ENCODE measurements around the gene CALML6. TPM values are rescaled to one million over a fixed set of nuclear protein-coding genes. Genes with fewer than 3 reads are reported as not detected.
"Not testable (repeated sequence)": the region's sequence is repeated elsewhere in the genome, so short reads cannot be mapped to it uniquely, and the experiment has no call there.

The CALML6 gene
- total RNA-seq, 1 donor from 2014 or later = not detected

DNA sequence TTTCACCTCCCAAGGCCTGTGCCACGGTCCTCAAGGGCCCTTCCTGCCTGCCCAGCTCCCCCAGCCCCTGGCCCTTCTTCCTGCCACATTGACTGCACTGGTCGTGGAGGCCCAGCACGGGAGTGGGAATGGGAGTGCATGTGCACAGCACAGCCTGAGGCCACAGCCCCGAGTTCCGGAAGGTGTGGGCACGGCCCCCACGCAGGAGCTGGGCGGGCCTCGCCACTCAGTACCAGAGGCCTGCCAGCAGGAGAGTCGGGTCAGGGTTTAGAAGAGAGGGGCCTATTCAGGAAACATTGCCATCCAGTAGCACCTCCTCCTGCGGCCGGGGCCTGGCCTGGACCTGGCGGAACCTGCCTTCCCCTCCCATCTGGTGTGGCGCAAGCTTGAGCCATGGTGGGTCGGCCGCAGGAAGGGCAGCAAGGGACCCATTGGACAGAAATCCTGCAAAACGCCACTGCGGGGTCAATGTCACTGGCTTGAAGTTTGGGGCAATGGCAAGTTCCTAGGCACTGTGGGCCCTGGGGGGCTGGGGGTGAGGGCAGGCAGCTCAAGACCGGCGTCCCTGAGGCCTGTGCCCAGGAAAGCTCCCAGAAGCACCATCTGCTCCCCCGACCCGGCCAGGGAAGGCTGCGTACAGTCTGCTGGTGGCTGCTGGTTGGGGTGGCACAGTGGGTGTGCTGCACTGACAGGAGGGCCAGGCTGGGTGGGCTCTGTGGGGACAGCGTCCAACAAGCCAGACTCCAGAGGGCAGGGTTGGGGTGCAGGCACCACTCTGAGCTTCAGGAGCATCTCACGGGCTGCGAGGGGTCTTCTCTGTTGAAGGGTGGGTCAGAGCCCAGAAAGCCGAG, 5.8 kb downstream of the CALML6 start:
- intact Hi-C loops (cut with DNase I) = no loop called here
- ATAC-seq (ENCODE audit: poor library complexity) (no peak), DNase-seq (no peak)

DNA sequence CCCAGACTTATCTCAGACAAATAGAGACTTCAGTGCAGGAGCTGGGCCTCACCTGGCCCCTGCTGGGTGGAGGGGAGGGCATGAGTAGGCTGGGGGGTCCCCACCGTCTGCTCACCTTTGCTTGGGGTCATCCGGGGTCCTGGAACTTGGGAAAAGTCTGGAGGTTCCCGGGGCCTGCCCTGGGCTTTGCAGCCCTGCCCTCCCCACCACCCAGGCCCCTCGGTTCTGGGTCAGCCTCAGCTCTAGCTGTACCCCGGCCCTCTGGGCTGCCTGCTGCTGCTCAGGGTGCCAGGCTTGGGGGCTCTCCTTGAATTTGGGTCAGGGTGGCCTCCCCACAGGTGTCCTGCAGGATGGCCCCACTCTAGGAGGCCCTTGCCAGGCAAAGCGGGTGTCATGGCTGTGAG, 6.4 kb downstream of the CALML6 start:
- no peak for DNase-seq
- intact Hi-C loops (cut with DNase I) = no loop called here

GRCh38 chr1:1921901-1922701, 7.0 kb downstream of the CALML6 start:
- intact Hi-C loops (cut with DNase I) = no loop called here
- DNase-seq = no peak
- ATAC-seq (ENCODE audit: poor library complexity) = no peak

More for the DNA sequence above, 6.4 kb downstream of the CALML6 start:
- ATAC-seq (ENCODE audit: poor library complexity) = no peak

DNA sequence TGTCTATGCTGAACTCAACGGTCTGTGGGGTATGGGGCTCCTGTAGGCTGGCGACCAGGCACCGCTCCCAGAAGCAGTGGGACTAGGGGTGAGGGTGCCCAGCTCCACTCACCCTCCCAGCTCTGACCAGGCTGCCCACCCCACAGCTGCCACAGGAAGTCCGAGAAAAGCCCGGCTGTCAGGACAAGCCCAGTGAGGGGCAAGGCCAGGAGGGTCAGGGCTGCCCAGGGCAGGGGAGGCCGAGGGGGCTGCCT, 7.6 kb downstream of the CALML6 start:
- intact Hi-C loops (cut with DNase I) = no loop called here
- DNase-seq (no peak), ATAC-seq (ENCODE audit: poor library complexity) (no peak)

DNA sequence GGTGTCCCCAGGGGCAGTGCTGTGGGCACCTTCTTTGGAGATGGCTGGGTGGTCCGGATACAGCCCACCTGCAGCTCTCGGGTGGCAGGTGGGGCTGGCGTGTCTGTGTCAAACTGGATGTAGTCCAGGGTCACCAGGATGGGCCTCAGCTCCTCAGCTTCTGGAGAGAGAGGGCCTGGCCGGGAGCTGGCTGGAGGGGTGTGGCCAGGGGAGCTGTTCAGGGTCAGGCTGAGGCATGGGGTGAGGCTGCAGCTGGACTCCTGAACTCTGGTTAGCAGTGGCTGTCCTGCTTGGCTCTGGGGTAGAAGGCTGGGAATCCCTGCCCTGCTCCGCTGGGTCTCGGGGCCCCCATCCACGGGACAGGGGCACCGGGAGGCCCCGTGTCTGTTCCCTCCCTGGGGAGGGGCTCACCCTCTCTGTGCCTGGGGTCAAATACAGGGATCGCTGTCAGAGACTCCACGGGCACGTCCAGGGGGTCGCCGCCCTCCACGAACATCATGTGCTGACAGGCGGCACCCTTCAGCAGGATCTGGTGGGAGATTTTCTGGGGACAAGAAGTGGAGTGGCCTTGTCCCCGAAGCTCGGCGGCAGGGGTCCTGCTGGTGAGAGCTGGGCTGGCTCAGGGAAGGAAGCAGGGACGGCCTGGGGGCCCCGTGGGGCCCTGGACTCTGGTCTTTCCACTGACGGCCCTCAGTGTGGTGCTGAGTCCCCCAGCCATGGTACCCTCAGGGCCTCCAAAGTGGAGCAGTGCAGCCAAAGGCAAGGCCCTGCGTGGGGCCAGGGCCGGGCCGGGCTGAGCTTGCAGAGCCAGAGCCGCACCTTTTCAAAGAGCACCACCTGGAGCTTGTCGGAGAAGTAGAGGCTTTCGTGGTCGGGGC, 8.1 kb downstream of the CALML6 start:
- intact Hi-C loops (cut with DNase I) = no loop called here
- DNase-seq = no peak
- no peak for ATAC-seq (ENCODE audit: poor library complexity)

GRCh38 chr1:1924386-1924785, 9.3 kb downstream of the CALML6 start:
- ATAC-seq (ENCODE audit: poor library complexity) = no peak
- no peak for DNase-seq
- intact Hi-C loops (cut with DNase I) = no loop called here

DNA sequence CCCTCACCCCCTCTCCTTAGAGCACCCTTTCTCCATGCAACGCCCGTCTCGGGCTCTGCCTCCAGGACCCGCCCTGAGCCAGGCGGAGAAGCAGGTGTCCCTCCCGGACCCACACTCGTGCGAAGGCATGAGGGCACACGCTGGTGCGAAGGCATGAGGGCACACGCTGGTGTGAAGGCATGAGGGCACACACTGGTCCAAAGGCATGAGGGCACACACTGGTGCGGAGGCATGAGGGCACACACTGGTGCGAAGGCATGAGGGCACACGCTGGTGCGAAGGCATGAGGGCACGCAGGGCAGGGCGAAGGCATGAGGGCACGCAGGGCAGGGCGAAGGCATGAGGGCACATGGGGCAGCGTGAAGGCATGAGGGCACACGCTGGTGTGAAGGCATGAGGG, 9.8 kb downstream of the CALML6 start:
- ATAC-seq (ENCODE audit: poor library complexity) (no peak), DNase-seq (no peak)
- intact Hi-C loops (cut with DNase I) = no loop called here

DNA sequence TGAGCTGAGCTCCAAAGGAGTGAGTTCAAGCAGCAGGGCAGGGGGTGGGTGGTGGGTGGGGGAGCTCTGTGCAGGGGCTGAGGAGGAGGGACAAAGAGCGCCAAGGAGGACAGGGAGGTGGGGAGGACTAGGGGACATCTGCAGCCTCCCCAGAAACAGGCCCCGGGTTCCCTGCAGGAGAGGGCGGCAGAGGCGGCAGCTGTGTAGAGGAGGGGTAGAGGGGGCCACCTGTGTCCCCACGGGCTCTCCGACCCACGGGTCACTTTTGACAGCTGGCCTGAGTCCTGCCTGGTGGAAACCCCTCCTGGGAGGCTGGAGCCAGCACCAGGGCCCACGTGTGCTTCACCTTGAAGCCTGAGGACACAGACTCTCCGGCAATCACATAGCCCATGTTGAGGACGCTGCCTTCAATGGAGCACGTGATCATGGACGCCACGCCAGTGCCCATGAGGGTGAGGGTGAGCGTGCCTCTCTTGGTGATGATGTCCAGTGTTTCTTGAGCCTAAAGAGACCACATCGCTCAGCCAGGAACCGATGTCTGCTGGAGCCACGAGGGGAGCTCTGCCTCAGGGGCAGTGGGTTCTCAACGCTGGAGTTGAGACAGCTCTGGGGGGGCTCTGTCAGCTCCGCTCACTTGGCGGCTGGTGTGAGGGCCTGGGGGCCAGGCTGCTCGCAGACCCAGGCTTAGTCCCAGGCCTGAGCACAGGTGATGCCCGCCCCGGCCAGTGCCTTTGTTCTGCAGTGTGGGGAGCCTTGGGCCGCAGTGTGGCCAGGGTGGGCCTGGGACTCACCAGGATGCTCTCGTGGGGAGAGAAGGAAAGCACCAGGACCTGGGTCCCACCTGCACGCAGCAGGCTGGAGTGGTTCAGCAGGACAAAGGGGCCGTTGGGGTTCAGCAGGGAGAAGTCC, 10.6 kb downstream of the CALML6 start:
- ATAC-seq (ENCODE audit: poor library complexity) (no peak), DNase-seq (no peak)
- intact Hi-C loops (cut with DNase I) = no loop called here

DNA sequence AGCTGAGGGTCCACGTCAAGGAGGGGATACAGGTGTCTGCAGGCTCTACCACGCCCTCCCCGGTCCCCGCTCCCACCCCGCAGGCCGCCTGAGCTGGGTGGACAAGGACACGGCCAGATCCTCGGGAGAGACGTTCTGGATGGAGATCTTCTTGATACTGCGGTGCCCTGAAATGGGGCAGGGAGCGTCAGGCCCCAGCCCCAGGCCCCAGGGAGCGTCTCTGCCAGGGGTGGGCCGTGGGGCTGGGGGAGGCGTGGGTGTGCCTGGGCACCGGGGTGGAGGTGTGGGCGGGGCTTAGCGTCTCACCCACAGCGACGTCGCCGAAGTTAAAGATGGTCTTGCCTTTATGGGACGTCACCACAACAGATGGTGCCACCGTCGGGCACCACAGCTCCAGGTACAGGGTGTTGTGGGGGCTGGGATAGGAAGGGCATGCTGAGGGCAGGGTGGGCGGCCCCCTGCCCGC, 11.3 kb downstream of the CALML6 start:
- intact Hi-C loops (cut with DNase I) = no loop called here
- no peak for ATAC-seq (ENCODE audit: poor library complexity)
- peak; percentile 13 for DNase-seq

DNA sequence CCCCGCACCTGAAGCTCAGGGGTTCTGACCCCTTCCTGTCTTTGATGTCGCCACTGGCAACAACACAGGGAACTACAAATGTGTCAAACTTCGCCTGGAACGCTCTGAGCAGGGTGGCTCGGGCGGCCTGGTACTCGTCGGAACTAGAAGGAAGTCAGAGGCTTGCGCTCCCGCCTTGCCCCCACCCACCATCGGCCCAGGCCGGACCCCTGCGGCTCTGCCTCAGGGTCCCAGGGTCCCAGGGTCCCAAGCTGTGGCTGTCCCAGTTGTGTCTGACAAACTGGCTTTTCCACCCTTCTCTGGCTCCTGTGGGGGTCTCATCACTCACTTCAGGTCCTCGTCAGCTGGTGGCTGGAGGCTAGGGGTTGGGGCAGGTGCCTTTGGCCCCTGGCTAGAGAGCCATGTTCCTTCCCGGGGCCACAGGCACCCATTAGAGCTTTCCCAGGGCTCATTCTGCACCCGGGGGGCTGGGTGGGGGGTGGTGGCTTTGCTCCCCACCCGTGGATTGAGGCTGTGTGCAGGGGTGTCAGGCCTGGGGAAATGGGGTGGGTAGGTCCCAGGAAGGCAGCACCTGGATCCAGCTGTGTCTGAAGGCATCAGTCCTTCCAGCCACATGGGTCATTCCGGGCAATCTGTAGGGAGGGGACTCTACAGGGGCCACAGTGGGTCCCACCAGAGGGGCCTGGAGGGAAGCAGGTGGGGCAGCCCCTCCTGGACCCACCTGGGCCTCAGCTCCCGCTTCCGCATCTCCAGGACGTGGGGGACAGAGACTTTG, 12.0 kb downstream of the CALML6 start:
- peak; percentile 32 for DNase-seq
- intact Hi-C loops (cut with DNase I) = no loop called here
- ATAC-seq (ENCODE audit: poor library complexity) = peak; percentile 2

GRCh38 chr1:1927751-1928150, 12.7 kb downstream of the CALML6 start:
- intact Hi-C loops (cut with DNase I) = no loop called here
- DNase-seq = peak; percentile 49
- ATAC-seq (ENCODE audit: poor library complexity) = peak; percentile 34

DNA sequence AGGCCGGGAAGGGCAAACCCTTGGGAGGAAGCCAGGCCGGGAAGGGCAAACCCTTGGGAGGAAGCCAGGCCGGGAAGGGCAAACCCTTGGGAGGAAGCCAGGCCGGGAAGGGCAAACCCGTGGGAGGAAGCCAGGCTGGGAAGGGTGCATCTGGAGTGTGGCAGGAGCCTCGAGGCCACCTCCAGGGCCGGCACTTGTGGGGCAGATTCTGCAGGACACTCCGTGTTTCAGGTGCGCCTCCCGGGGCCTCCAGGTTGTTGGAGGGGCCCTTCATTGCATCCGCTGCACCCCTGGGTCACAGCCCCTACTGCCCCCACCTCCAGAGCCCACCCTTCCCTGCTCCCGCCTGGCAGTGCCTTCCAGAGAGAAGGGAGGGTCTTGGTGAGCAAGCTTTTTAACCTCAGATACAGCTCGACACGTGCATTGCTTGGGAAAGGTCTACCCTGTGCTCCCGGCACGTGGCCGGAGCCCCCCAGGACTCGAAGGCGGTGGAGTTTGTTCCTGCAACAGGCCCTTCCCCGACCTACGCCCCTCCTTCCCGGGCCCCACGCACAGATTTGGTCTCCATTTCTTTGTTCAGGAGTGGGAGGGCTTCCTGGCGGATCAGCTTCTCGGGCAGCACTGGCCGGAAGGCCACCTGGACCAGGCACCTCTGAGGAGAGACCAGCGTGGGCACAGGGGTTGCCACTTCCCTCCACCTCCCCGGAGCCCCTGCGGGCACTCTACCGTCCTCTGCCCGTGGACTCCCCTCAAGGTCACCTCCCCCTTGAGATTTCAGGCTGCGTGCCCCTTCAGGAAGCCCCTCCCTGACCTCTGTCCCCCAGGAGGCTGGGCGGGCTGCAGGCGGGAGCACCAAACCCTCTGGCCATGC, 13.4 kb downstream of the CALML6 start:
- DNase-seq = peak; percentile 57
- ATAC-seq (ENCODE audit: poor library complexity) = peak; percentile 69

DNA sequence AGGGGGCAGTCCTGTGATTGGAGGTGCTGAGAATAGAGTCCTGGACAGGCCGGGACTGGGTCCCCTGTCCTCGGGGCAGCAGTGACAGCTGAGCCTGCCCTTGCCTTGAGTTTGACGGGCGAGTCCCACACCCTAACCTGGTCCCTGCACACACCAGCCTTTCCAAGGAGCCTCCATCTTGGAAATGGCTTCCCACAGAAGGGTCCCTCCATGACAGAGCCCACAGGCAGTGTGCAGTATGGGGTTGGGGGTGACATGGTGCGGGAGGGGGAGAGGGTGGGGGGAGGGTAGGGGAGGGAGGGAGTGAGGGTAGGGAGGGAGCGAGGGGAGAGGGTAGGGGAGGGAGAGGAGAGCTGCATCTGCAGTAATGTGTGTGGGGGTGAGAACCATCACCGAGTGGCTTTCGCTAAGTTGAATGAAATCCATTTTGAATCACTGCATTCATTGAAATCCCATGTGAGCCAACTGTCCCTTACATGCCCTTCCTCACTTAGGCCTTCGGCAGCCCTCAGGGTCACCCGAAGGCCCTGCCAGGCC, 14.1 kb downstream of the CALML6 start:
- ATAC-seq (ENCODE audit: poor library complexity) = peak; percentile 9
- intact Hi-C loops (cut with DNase I) = no loop called here

More for the DNA sequence above, 13.4 kb downstream of the CALML6 start:
- intact Hi-C loops (cut with DNase I) = no loop called here

DNA sequence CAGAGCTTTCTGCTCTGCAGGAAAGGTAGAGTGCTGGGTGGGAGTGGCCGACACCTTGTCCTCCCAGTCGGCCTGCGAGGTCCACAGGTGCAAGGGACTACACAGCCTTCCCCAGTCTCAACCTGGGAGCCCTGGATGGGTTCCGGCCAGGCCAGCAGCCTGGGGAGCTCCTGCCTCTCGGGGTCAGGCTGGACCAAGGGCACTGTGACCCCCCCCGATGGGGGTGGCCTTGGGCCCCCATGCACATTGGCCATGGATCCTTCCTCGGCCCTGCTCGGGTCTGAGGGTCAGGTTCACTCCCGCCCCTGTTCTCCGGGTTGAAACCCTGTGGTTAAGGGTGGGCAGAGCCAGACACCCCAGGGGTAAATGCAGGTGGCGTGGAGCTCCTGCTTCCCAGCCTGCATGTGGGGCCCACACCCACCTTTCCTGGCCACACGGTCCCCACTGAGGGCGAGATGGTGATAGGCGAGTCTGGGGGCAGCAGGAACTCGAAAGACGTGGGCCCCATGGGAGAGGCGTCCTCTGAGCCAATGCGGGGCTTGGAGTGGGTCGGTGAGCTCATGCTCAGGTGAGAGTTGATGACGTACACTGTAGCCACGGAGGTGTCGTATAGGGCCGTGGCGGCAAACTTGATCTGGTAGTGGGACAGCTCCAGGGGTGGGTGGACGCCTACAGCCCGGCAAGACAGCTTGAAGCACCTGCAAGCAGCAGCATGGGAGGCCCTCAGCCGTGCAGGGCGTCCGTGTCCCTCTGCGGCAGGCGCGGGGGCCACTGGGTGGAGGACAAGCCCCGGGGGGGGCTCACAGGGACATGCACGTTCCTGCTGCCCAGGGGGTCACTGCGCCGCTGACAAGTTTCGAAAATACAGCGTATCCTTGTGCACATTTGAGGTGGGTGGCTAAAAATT, 14.8 kb downstream of the CALML6 start:
- ATAC-seq (ENCODE audit: poor library complexity) (no peak), DNase-seq (peak; percentile 27)
- intact Hi-C loops (cut with DNase I) = no loop called here

More for the DNA sequence above, 14.1 kb downstream of the CALML6 start:
- DNase-seq = peak; percentile 35

DNA sequence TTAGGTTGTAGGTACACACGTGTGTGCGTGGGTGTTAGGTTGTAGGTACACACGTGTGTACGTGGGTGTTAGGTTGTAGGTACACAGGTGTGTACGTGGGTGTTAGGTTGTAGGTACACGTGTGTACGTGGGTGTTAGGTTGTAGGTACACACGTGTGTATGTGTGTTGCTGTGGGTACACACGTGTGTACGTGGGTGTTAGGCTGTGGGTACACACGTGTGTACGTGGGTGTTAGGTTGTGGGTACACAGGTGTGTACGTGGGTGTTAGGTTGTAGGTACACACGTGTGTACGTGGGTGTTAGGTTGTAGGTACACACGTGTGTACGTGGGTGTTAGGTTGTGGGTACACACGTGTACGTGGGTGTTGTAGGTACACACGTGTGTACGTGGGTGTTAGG, 19.8 kb downstream of the CALML6 start:
- peak; percentile 0 for DNase-seq
- ATAC-seq (ENCODE audit: poor library complexity); intact Hi-C loops (cut with DNase I): not testable (repeated sequence)

Measured in Right ventricle myocardium superior (tissue), 1 donor.